ENCODE results near the gene CAMTA2. TPM values are rescaled to one million over a fixed set of nuclear protein-coding genes. Genes with fewer than 3 reads are reported as not detected.

Gene CAMTA2
- total RNA-seq, 1 donor from 2014 or later = 43.1 TPM

- Histone ChIP-seq H3K4me3 (ENCODE audit: insufficient read depth, low read depth, low read length) (peak within 1 kb of the TSS; percentile 69), H3K4me2 (ENCODE audit: low read length) (peak within 1 kb of the TSS; percentile 99), H4K20me1 (ENCODE audit: insufficient read depth, low read length) (peaks cover 42% of the 10 kb centered on the region), H3K79me2 (ENCODE audit: insufficient read depth, low read length) (peaks cover 35% of the 10 kb centered on the region), H3K36me3 (ENCODE audit: insufficient read depth, low read length) (peaks cover 11% of the 10 kb centered on the region), H3K4me1 (ENCODE audit: insufficient read depth, low read length) (peaks cover 24% of the 10 kb centered on the region), H2AFZ (ENCODE audit: low read depth, low read length) (peak within 1 kb of the TSS; percentile 82), H3K9ac (ENCODE audit: low read length) (peak within 1 kb of the TSS; percentile 85), H3K9me3 (ENCODE audit: insufficient read depth, low read depth, low read length) (no peaks in the 10 kb centered on the region), H3K27me3 (ENCODE audit: insufficient read depth, low read length) (no peaks in the 10 kb centered on the region), H3K27ac (ENCODE audit: low read depth, low read length) (peak within 1 kb of the TSS; percentile 77)
- peaks cover 2% of the 10 kb centered on the region for H3K27me3 Mint-ChIP-seq (ENCODE audit: low read depth, unreplicated experiment)
- H3K4me3 Mint-ChIP-seq (ENCODE audit: unreplicated experiment) = peak within 1 kb of the TSS; percentile 91
- no peak for FAIRE-seq
- peaks cover 6% of the 10 kb centered on the region for H3K4me1 Mint-ChIP-seq (ENCODE audit: low read depth, unreplicated experiment)
- TF ChIP-seq CTCF (IDR thresholded peaks at IDR 0.05; ENCODE audit: insufficient read depth, low read depth, low read length) (no peak), EZH2 (IDR thresholded peaks at IDR 0.05; ENCODE audit: insufficient read depth, low read length) (no peak)
- peak; percentile 68 for DNase-seq (ENCODE audit: low read depth)
- peaks cover 13% of the 10 kb centered on the region for H3K36me3 Mint-ChIP-seq (ENCODE audit: low read depth, unreplicated experiment)
- no peak within 1 kb of the TSS for H3K27ac Mint-ChIP-seq (ENCODE audit: unreplicated experiment)
- H3K9me3 Mint-ChIP-seq (ENCODE audit: unreplicated experiment) = peaks cover 2% of the 10 kb centered on the region
Observed at GRCh38 chr17:4997302-4998026, 10.0 kb upstream of the CAMTA2 start, which contains the start of the genes INCA1 and KIF1C. Gene INCA1 (minus strand): TSS chr17:4997522. CDS start chr17:4994437, 3,085 bp downstream. Gene KIF1C (plus strand): TSS chr17:4997950. CDS start chr17:5000247, 2,297 bp downstream.

- Histone ChIP-seq H3K9me3 (ENCODE audit: insufficient read depth, low read depth, low read length) (no peaks in the 10 kb centered on the region), H4K20me1 (ENCODE audit: insufficient read depth, low read length) (peaks cover 9% of the 10 kb centered on the region), H3K36me3 (ENCODE audit: insufficient read depth, low read length) (no peaks in the 10 kb centered on the region), H3K27me3 (ENCODE audit: insufficient read depth, low read length) (no peaks in the 10 kb centered on the region), H3K27ac (ENCODE audit: low read depth, low read length) (no peak overlapping the region), H3K4me3 (ENCODE audit: insufficient read depth, low read depth, low read length) (no peak overlapping the region), H3K4me2 (ENCODE audit: low read length) (no peak overlapping the region), H3K4me1 (ENCODE audit: insufficient read depth, low read length) (peaks cover 15% of the 10 kb centered on the region), H2AFZ (ENCODE audit: low read depth, low read length) (no peak overlapping the region), H3K79me2 (ENCODE audit: insufficient read depth, low read length) (peaks cover 13% of the 10 kb centered on the region), H3K9ac (ENCODE audit: low read length) (no peak overlapping the region)
- Mint-ChIP-seq H3K27ac (ENCODE audit: unreplicated experiment) (no peak overlapping the region), H3K36me3 (ENCODE audit: low read depth, unreplicated experiment) (peaks cover under 1% of the 10 kb centered on the region), H3K27me3 (ENCODE audit: low read depth, unreplicated experiment) (peaks cover 2% of the 10 kb centered on the region), H3K9me3 (ENCODE audit: unreplicated experiment) (peaks cover 2% of the 10 kb centered on the region), H3K4me1 (ENCODE audit: low read depth, unreplicated experiment) (peaks cover 7% of the 10 kb centered on the region), H3K4me3 (ENCODE audit: unreplicated experiment) (no peak overlapping the region)
- FAIRE-seq (no peak), DNase-seq (ENCODE audit: low read depth) (no peak)
- no peak for TF ChIP-seq EZH2 (IDR thresholded peaks at IDR 0.05; ENCODE audit: insufficient read depth, low read length)
- TF ChIP-seq CTCF (IDR thresholded peaks at IDR 0.05; ENCODE audit: insufficient read depth, low read depth, low read length) = no peak
Observed at GRCh38 chr17:4994081-4994595, 6.7 kb upstream of the CAMTA2 start.
